ENCODE data around the gene CREB3L2.

DNA sequence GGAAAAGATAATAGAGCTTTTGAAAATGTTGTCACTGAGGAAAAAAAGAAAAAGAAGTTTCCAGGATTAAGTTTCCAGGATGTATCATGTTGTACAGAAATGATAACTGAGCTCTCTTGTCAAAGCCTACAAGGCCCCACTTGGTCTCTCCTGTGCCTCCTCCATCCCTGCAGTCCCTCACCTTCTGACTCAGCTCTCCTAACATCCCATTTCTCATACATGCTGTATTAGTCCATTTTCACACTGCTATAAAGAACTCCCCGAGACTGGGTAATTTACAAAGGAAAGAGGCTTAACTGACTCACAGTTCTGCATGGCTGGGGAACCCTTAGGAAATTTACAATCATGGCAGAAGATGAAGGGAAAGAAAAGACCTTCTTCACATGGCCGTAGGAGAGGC is 151.3 kb downstream of the CREB3L2 start:
- no peak for TF ChIP-seq EZH2 (IDR thresholded peaks at IDR 0.05; ENCODE audit: low read depth)
- TF ChIP-seq, protein P1, sequence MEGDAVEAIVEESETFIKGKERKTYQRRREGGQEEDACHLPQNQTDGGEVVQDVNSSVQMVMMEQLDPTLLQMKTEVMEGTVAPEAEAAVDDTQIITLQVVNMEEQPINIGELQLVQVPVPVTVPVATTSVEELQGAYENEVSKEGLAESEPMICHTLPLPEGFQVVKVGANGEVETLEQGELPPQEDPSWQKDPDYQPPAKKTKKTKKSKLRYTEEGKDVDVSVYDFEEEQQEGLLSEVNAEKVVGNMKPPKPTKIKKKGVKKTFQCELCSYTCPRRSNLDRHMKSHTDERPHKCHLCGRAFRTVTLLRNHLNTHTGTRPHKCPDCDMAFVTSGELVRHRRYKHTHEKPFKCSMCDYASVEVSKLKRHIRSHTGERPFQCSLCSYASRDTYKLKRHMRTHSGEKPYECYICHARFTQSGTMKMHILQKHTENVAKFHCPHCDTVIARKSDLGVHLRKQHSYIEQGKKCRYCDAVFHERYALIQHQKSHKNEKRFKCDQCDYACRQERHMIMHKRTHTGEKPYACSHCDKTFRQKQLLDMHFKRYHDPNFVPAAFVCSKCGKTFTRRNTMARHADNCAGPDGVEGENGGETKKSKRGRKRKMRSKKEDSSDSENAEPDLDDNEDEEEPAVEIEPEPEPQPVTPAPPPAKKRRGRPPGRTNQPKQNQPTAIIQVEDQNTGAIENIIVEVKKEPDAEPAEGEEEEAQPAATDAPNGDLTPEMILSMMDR (conservative IDR thresholded peaks at IDR 0.05) = no peak

Data from PC-9 (cell line).